ENCODE data around the gene OR2AK2. TPM values are rescaled to one million over a fixed set of nuclear protein-coding genes. Genes with fewer than 3 reads are reported as not detected.

The OR2AK2 gene
- total and polyA plus RNA-seq, 4 donors, result not detected

GRCh38 chr1:248007778-248008177 lies 42.7 kb downstream of the OR2AK2 start:
- peaks cover 0 to 10% (median 8%) of the 10 kb centered on the region in 4 donors for H3K9me3 ChIP-seq (ENCODE audit: control insufficient read depth in 4 of 4, insufficient read depth in 3 of 4, low read length in 3 of 4)
- no peak overlapping the region for H3K27ac ChIP-seq (ENCODE audit: low read depth in 1 of 2, low read length in 1 of 2)
- H3K27me3 ChIP-seq (ENCODE audit: control insufficient read depth in 3 of 3, insufficient read depth in 3 of 3, low read length in 2 of 3), result no peaks in the 10 kb centered on the region
- DNase-seq (no peak), ATAC-seq (ENCODE audit: insufficient read depth, low FRiP score) (no peak)
- no peak overlapping the region for H3K4me3 ChIP-seq
- 52 to 70% methylated on average over 1 of the region's 1 CpG for WGBS, 2 donors
- TF ChIP-seq CTCF (IDR thresholded peaks at IDR 0.05; ENCODE audit: control extremely low read depth, extremely low read depth), result no peak
- no peak overlapping the region for H3K9ac ChIP-seq (ENCODE audit: insufficient read depth in 1 of 2, low read length in 2 of 2)
- no peaks in the 10 kb centered on the region for H3K36me3 ChIP-seq (ENCODE audit: control insufficient read depth in 4 of 4, insufficient read depth in 4 of 4, low read length in 4 of 4)
- H3K4me1 ChIP-seq (ENCODE audit: control insufficient read depth in 5 of 5, insufficient read depth in 5 of 5, low read length in 5 of 5), result no peaks in the 10 kb centered on the region

GRCh38 chr1:248009681-248010080 lies 44.6 kb downstream of the OR2AK2 start:
- Histone ChIP-seq H3K27ac (ENCODE audit: low read depth in 1 of 2, low read length in 1 of 2) (no peak overlapping the region), H3K4me1 (ENCODE audit: control insufficient read depth in 5 of 5, insufficient read depth in 5 of 5, low read length in 5 of 5) (no peaks in the 10 kb centered on the region), H3K27me3 (ENCODE audit: control insufficient read depth in 3 of 3, insufficient read depth in 3 of 3, low read length in 2 of 3) (no peaks in the 10 kb centered on the region), H3K36me3 (ENCODE audit: control insufficient read depth in 4 of 4, insufficient read depth in 4 of 4, low read length in 4 of 4) (no peaks in the 10 kb centered on the region), H3K4me3 (no peak overlapping the region), H3K9ac (ENCODE audit: insufficient read depth in 1 of 2, low read length in 2 of 2) (no peak overlapping the region), H3K9me3 (ENCODE audit: control insufficient read depth in 4 of 4, insufficient read depth in 3 of 4, low read length in 3 of 4) (peaks cover 3 to 10% (median 8%) of the 10 kb centered on the region in 4 donors)
- WGBS, 2 donors, result 84 to 92% methylated on average over 3 of the region's 3 CpGs
- no peak for TF ChIP-seq CTCF (IDR thresholded peaks at IDR 0.05; ENCODE audit: control extremely low read depth, extremely low read depth)
- no peak for ATAC-seq (ENCODE audit: insufficient read depth, low FRiP score)
- DNase-seq, result no peak

DNA sequence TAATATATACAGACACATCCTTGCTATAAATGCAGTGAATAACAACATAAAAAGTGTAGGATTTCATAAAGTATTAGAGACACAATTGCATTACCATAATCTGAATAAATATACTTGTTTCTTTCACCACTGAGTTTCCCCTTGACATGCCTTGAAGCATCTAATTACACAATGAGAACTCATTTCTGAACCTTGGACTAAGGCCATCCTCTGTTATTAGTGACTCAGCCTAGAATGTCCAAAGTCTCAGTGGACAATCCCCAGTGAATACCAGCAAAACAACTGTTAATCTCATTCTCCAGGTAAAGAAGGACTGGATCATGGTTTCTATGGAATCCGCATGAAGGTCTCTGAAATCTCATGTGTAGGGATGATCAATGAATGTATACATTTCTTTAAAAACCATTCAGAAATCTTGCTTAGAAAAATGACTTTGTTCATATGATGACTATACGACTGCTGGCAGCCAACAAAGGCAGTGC lies 48.2 kb downstream of the OR2AK2 start, which contains the start of gene OR2L5:
TSS of gene OR2L5 (plus strand) at position 432 of the 482 bp plus-strand sequence. CDS start 8,288 bp downstream, outside the sequence.
- H3K9me3 ChIP-seq (ENCODE audit: control insufficient read depth in 4 of 4, insufficient read depth in 3 of 4, low read length in 3 of 4), result peaks cover 2 to 10% (median 4%) of the 10 kb centered on the region in 4 donors
- H3K4me1 ChIP-seq (ENCODE audit: control insufficient read depth in 5 of 5, insufficient read depth in 5 of 5, low read length in 5 of 5), result no peaks in the 10 kb centered on the region
- H3K9ac ChIP-seq (ENCODE audit: insufficient read depth in 1 of 2, low read length in 2 of 2), result no peak within 1 kb of the TSS
- H3K36me3 ChIP-seq (ENCODE audit: control insufficient read depth in 4 of 4, insufficient read depth in 4 of 4, low read length in 4 of 4), result no peaks in the 10 kb centered on the region
- DNase-seq (no peak), ATAC-seq (ENCODE audit: insufficient read depth, low FRiP score) (no peak)
- TF ChIP-seq CTCF (IDR thresholded peaks at IDR 0.05; ENCODE audit: control extremely low read depth, extremely low read depth), result no peak
- no peak within 1 kb of the TSS for H3K27ac ChIP-seq (ENCODE audit: low read depth in 1 of 2, low read length in 1 of 2)
- 89 to 95% methylated on average over 2 of the region's 2 CpGs for WGBS, 2 donors
- no peak within 1 kb of the TSS for H3K4me3 ChIP-seq
- no peaks in the 10 kb centered on the region for H3K27me3 ChIP-seq (ENCODE audit: control insufficient read depth in 3 of 3, insufficient read depth in 3 of 3, low read length in 2 of 3)

- H3K27me3 ChIP-seq (ENCODE audit: control insufficient read depth in 3 of 3, insufficient read depth in 3 of 3, low read length in 2 of 3), result no peaks in the 10 kb centered on the region
- no peak overlapping the region for H3K4me3 ChIP-seq
- no peaks in the 10 kb centered on the region for H3K4me1 ChIP-seq (ENCODE audit: control insufficient read depth in 5 of 5, insufficient read depth in 5 of 5, low read length in 5 of 5)
- ATAC-seq (ENCODE audit: insufficient read depth, low FRiP score) (no peak), DNase-seq (no peak)
- 82 to 93% methylated on average over 1 of the region's 1 CpG for WGBS, 2 donors
- H3K27ac ChIP-seq (ENCODE audit: low read depth in 1 of 2, low read length in 1 of 2), result no peak overlapping the region
- TF ChIP-seq CTCF (IDR thresholded peaks at IDR 0.05; ENCODE audit: control extremely low read depth, extremely low read depth), result no peak
- H3K9ac ChIP-seq (ENCODE audit: insufficient read depth in 1 of 2, low read length in 2 of 2), result no peak overlapping the region
- H3K9me3 ChIP-seq (ENCODE audit: control insufficient read depth in 4 of 4, insufficient read depth in 3 of 4, low read length in 3 of 4), result peaks cover 0 to 6% (median 2%) of the 10 kb centered on the region in 4 donors
- no peaks in the 10 kb centered on the region for H3K36me3 ChIP-seq (ENCODE audit: control insufficient read depth in 4 of 4, insufficient read depth in 4 of 4, low read length in 4 of 4)
These were observed 50.8 kb downstream of the OR2AK2 start for GRCh38 chr1:248015803-248016202.

All from lung (tissue), 12 donors.